H9 (cell line): ENCODE data around the gene SCFD2. TPM values are rescaled to one million over a fixed set of nuclear protein-coding genes. Genes with fewer than 3 reads are reported as not detected.

Experiments used
- DNase-seq: peaks from one replicate; pipeline ENCODE4 v3.0.0-alpha.2; 2017
- H2AFZ ChIP-seq: one replicate; pipeline ENCODE4 v1.6.1; 2013; ENCODE audit warnings: mild to moderate bottlenecking, low read length, control low read depth, moderate library complexity
- H2AK5ac ChIP-seq: 2 replicates; pipeline ENCODE4 v1.6.1; 2013; ENCODE audit warnings: low read length, control low read depth, mixed read lengths; ENCODE audit not compliant: insufficient read length
- H2BK120ac ChIP-seq: one replicate; pipeline ENCODE4 v1.6.1; 2013; ENCODE audit warnings: low read depth, mild to moderate bottlenecking, low read length, control low read depth, inconsistent platforms; ENCODE audit not compliant: poor library complexity, severe bottlenecking
- H2BK12ac ChIP-seq: 2 replicates; pipeline ENCODE4 v1.6.1; 2013; ENCODE audit warnings: low read length, control low read depth, mixed read lengths, low read depth; ENCODE audit not compliant: insufficient read length
- H2BK15ac ChIP-seq: 2 replicates; pipeline ENCODE4 v1.6.1; 2013; ENCODE audit warnings: low read depth, low read length, control low read depth
- H2BK20ac ChIP-seq: one replicate; pipeline ENCODE4 v1.6.1; 2013; ENCODE audit warnings: low read depth, mild to moderate bottlenecking, low read length, control low read depth, inconsistent platforms; ENCODE audit not compliant: poor library complexity, severe bottlenecking
- H2BK5ac ChIP-seq: 2 replicates; pipeline ENCODE4 v1.6.1; 2013; ENCODE audit warnings: low read length, control low read depth, mixed read lengths; ENCODE audit not compliant: insufficient read length
- H3K14ac ChIP-seq: 2 replicates; pipeline ENCODE4 v1.6.1; 2013; ENCODE audit warnings: low read length, control low read depth; ENCODE audit not compliant: insufficient read depth
- H3K18ac ChIP-seq: 2 replicates; pipeline ENCODE4 v1.6.1; 2013; ENCODE audit warnings: low read depth, mild to moderate bottlenecking, mixed read lengths, low read length, control low read depth; ENCODE audit not compliant: insufficient read length
- H3K23ac ChIP-seq: 2 replicates; pipeline ENCODE4 v1.6.1; 2013; ENCODE audit warnings: low read length, control low read depth, mixed read lengths, low read depth; ENCODE audit not compliant: insufficient read length
- H3K23me2 ChIP-seq: 2 replicates; pipeline ENCODE4 v1.6.1; 2013; ENCODE audit warnings: low read depth, mild to moderate bottlenecking, mixed read lengths, low read length, control low read depth; ENCODE audit not compliant: insufficient read length, poor library complexity, severe bottlenecking
- H3K27ac ChIP-seq: 2 replicates; pipeline ENCODE4 v1.5.1; 2013; ENCODE audit warnings: low read length, control low read depth, mixed read lengths, low read depth; ENCODE audit not compliant: insufficient read length
- H3K27me3 ChIP-seq: 2 replicates; pipeline ENCODE4 v1.6.1; 2013; ENCODE audit warnings: low read length, control low read depth, inconsistent platforms; ENCODE audit not compliant: insufficient read depth
- H3K4ac ChIP-seq: 2 replicates; pipeline ENCODE4 v1.6.1; 2013; ENCODE audit warnings: low read depth, mild to moderate bottlenecking, control low read depth, inconsistent platforms, low read length, moderate library complexity
- H3K4me1 ChIP-seq: 2 replicates; pipeline ENCODE4 v1.6.1; 2013; ENCODE audit warnings: low read length, control low read depth, inconsistent platforms; ENCODE audit not compliant: insufficient read depth
- H3K4me2 ChIP-seq: 2 replicates; pipeline ENCODE4 v1.6.1; 2013; ENCODE audit warnings: low read length, control low read depth, mixed read lengths; ENCODE audit not compliant: insufficient read length, insufficient read depth
- H3K56ac ChIP-seq: 2 replicates; pipeline ENCODE4 v1.6.1; 2013; ENCODE audit warnings: low read depth, mild to moderate bottlenecking, mixed read lengths, low read length, control low read depth; ENCODE audit not compliant: insufficient read length
- H3K79me1 ChIP-seq: 2 replicates; pipeline ENCODE4 v1.6.1; 2013; ENCODE audit warnings: low read depth, mild to moderate bottlenecking, moderate library complexity, low read length, control low read depth, inconsistent platforms; ENCODE audit not compliant: insufficient read depth, poor library complexity, severe bottlenecking
- H3K79me2 ChIP-seq: 2 replicates; pipeline ENCODE4 v1.6.1; 2013; ENCODE audit warnings: low read length, control low read depth, inconsistent platforms; ENCODE audit not compliant: insufficient read depth
- H3K9ac ChIP-seq: 2 replicates; pipeline ENCODE4 v1.6.1; 2013; ENCODE audit warnings: low read length, control low read depth, mixed read lengths; ENCODE audit not compliant: insufficient read length; ENCODE audit errors: extremely low read depth
- H3K9me3 ChIP-seq: one replicate; pipeline ENCODE4 v1.6.1; 2013; ENCODE audit warnings: low read depth, low read length, inconsistent platforms; ENCODE audit not compliant: control insufficient read depth
- H3T11ph ChIP-seq: one replicate; pipeline ENCODE4 v1.6.1; 2013; ENCODE audit warnings: mild to moderate bottlenecking, low read length, control low read depth, inconsistent platforms
- H4K20me1 ChIP-seq: one replicate; pipeline ENCODE4 v1.6.1; 2013; ENCODE audit not compliant: control insufficient read depth, insufficient read length, insufficient read depth
- H4K5ac ChIP-seq: 2 replicates; pipeline ENCODE4 v1.6.1; 2013; ENCODE audit warnings: low read depth, mild to moderate bottlenecking, mixed read lengths, low read length, control low read depth; ENCODE audit not compliant: insufficient read length
- H4K8ac ChIP-seq: replicated peaks from 2 replicates; pipeline ENCODE4 v1.6.1; 2013; ENCODE audit warnings: low read length, control low read depth, mixed read lengths, low read depth; ENCODE audit not compliant: insufficient read length
- H4K91ac ChIP-seq: 2 replicates; pipeline ENCODE4 v1.6.1; 2013; ENCODE audit warnings: low read depth, mild to moderate bottlenecking, moderate library complexity, mixed read lengths, low read length, control low read depth; ENCODE audit not compliant: insufficient read length
- H3K27ac Mint-ChIP-seq, 3 experiments: 2 replicates in 2 of 3; 3 replicates in 1 of 3; pipeline ENCODE4 v1.8.0; 2020 to 2021; ENCODE audit warnings: mixed read lengths in 3 of 3, mild to moderate bottlenecking in 1 of 3, moderate library complexity in 1 of 3
- H3K27me3 Mint-ChIP-seq: 2 replicates; pipeline ENCODE4 v1.8.0; 2021; ENCODE audit warnings: low read depth, mild to moderate bottlenecking, moderate library complexity, mixed read lengths
- H3K36me3 Mint-ChIP-seq, 3 experiments: 2 replicates in 2 of 3; 3 replicates in 1 of 3; pipeline ENCODE4 v1.8.0; 2020 to 2021; ENCODE audit warnings: low read depth in 3 of 3, mixed read lengths in 3 of 3; ENCODE audit not compliant: insufficient read depth in 1 of 3
- H3K4me1 Mint-ChIP-seq, 2 experiments: 2 replicates each; pipeline ENCODE4 v1.8.0; 2020; ENCODE audit warnings: mixed read lengths in 2 of 2
- H3K4me3 Mint-ChIP-seq, 2 experiments: 2 replicates in 1 of 2; 3 replicates in 1 of 2; pipeline ENCODE4 v1.8.0; 2020 to 2021; ENCODE audit warnings: mild to moderate bottlenecking in 2 of 2, mixed read lengths in 2 of 2, moderate library complexity in 1 of 2
- H3K9me3 Mint-ChIP-seq, 2 experiments: 2 replicates in 1 of 2; 3 replicates in 1 of 2; pipeline ENCODE4 v1.8.0; 2020; ENCODE audit warnings: mild to moderate bottlenecking in 2 of 2, mixed read lengths in 2 of 2, moderate library complexity in 1 of 2
- WGBS: extraction: QIAGEN DNeasy Blood & Tissue Kit; methylation state at CpG from one replicate; pipeline ENCODE4 v1.1.7; 2013; ENCODE audit warnings: missing lambda C conversion rate, low lambda C conversion rate, mixed read lengths; ENCODE audit not compliant: insufficient read length; ENCODE audit errors: extremely low coverage; 5-methylcytosine and 5-hydroxymethylcytosine counted together
- total RNA-seq: library from RNA; stranded (reverse); gene quantifications from 2 replicates; pipeline ENCODE4 v1.2.1, GENCODE V29; 2021
- TF ChIP-seq, protein P1 (sequence below): fragments of 200-600 bp; sonication (generic); conservative IDR thresholded peaks from 3 replicates; pipeline ENCODE4 v1.8.0; 2021; ENCODE audit warnings: antibody characterized with exemption, mild to moderate bottlenecking

The SCFD2 gene
- total RNA-seq, 1 experiment from 2014 or later, result 10.1 TPM

DNA sequence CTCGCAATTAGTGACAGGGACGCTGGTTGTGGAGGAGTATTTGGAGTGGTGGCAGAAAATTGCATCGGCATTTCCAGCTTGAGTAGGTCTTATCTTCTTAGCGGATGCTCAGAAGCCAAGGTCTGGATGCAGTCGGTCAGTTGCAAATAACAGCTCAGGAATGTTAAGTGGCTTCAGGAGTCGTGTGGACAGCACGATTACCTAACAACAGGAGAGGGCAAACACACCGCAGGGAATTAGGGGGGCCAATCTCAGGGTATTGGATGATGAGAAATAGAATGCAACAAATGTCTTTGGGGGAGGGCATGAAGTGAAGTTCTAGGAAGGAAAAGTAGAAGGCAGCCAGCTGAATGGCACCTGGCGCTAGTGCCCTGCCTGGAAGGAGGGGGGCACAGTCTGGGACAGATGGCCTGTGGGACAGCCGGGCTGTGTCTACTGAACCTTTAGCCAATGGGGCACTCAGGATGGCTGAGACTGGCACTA, 492.0 kb downstream of the SCFD2 start:
- peaks cover 9% of the 10 kb centered on the region for H3K4me1 ChIP-seq
- no peak overlapping the region for H2BK15ac ChIP-seq
- H3K4ac ChIP-seq, result no peak overlapping the region
- H3K23ac ChIP-seq, result no peak overlapping the region
- H3K56ac ChIP-seq, result no peak overlapping the region
- TF ChIP-seq, protein P1, sequence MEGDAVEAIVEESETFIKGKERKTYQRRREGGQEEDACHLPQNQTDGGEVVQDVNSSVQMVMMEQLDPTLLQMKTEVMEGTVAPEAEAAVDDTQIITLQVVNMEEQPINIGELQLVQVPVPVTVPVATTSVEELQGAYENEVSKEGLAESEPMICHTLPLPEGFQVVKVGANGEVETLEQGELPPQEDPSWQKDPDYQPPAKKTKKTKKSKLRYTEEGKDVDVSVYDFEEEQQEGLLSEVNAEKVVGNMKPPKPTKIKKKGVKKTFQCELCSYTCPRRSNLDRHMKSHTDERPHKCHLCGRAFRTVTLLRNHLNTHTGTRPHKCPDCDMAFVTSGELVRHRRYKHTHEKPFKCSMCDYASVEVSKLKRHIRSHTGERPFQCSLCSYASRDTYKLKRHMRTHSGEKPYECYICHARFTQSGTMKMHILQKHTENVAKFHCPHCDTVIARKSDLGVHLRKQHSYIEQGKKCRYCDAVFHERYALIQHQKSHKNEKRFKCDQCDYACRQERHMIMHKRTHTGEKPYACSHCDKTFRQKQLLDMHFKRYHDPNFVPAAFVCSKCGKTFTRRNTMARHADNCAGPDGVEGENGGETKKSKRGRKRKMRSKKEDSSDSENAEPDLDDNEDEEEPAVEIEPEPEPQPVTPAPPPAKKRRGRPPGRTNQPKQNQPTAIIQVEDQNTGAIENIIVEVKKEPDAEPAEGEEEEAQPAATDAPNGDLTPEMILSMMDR, result no peak
- no peak overlapping the region for H4K8ac ChIP-seq
- H3K9me3 Mint-ChIP-seq, result no peaks in the 10 kb centered on the region; a peak in 1 of 5 replicates
- H3K18ac ChIP-seq, result peak overlapping the region; percentile 15
- H2AFZ ChIP-seq, result no peak overlapping the region
- no peak overlapping the region for H2AK5ac ChIP-seq
- no peak overlapping the region for H2BK20ac ChIP-seq
- no peaks in the 10 kb centered on the region for H4K20me1 ChIP-seq
- H3K9me3 ChIP-seq, result no peaks in the 10 kb centered on the region
- no peaks in the 10 kb centered on the region for H3K23me2 ChIP-seq
- H3T11ph ChIP-seq, result no peak overlapping the region
- no peak overlapping the region for H2BK12ac ChIP-seq
- H2BK120ac ChIP-seq, result no peak overlapping the region
- H3K79me2 ChIP-seq, result no peaks in the 10 kb centered on the region
- H4K5ac ChIP-seq, result no peak overlapping the region
- H3K79me1 ChIP-seq, result no peaks in the 10 kb centered on the region
- H3K4me3 Mint-ChIP-seq, result peak overlapping the region; percentile 22 to 64; a peak in 3 of 5 replicates
- no peak overlapping the region for H3K27ac ChIP-seq
- H3K4me1 Mint-ChIP-seq, result peaks cover 62 to 71% of the 10 kb centered on the region in 2 experiments
- H3K14ac ChIP-seq, result peak overlapping the region; percentile 30; the same call in 1 of the 2 replicates
- no peak overlapping the region for H3K9ac ChIP-seq
- H3K27me3 ChIP-seq, result no peaks in the 10 kb centered on the region
- no peak overlapping the region for H2BK5ac ChIP-seq
- H3K27me3 Mint-ChIP-seq, result peaks cover 5% of the 10 kb centered on the region
- H3K27ac Mint-ChIP-seq, result peak overlapping the region; percentile 23 to 91 (median 77); a peak in 4 of 7 replicates
- no CpG with 5 or more reads among the region's 10 CpGs for WGBS
- H4K91ac ChIP-seq, result no peak overlapping the region
- H3K4me2 ChIP-seq, result peak overlapping the region; percentile 7
- peaks cover 0 to 10% (median 1%) of the 10 kb centered on the region in 3 experiments; a peak in 5 of 7 replicates for H3K36me3 Mint-ChIP-seq
- DNase-seq, result peak; percentile 79
